GM12878 (cell line): Measurements from ENCODE around the gene GALK2.

Source experiments
- CREB1 ChIP-seq: IDR thresholded peaks from 2 replicates; pipeline ENCODE4 v1.6.1; 2012; ENCODE audit warnings: low read depth, mild to moderate bottlenecking, inconsistent platforms
- CTCF ChIP-seq, 3 experiments: IDR thresholded peaks in 2 of 3; conservative IDR thresholded peaks in 1 of 3; 2 replicates each; pipeline ENCODE4 v1.5.1; 2011; ENCODE audit warnings: low read depth in 3 of 3, low read length in 3 of 3, mild to moderate bottlenecking in 3 of 3, control low read depth in 2 of 3, moderate library complexity in 2 of 3, inconsistent platforms in 1 of 3, mixed read lengths in 1 of 3; ENCODE audit not compliant: control insufficient read depth in 2 of 3, insufficient read depth in 1 of 3; ENCODE audit errors: extremely low read depth in 1 of 3
- E4F1 ChIP-seq: fragments of 450-650 bp; IDR thresholded peaks from 2 replicates; pipeline ENCODE4 v1.6.1; 2018; ENCODE audit warnings: borderline replicate concordance, mild to moderate bottlenecking; ENCODE audit not compliant: partially characterized antibody
- EZH2 ChIP-seq: IDR thresholded peaks from 2 replicates; pipeline ENCODE4 v1.6.1; 2012; ENCODE audit warnings: low read depth, mild to moderate bottlenecking, control low read depth, inconsistent platforms, low read length, borderline replicate concordance; ENCODE audit not compliant: control insufficient read depth
- TCF3 ChIP-seq: IDR thresholded peaks from 2 replicates; pipeline ENCODE4 v1.6.1; 2012; ENCODE audit warnings: low read depth, mild to moderate bottlenecking, low read length, borderline replicate concordance; ENCODE audit not compliant: insufficient read depth
- ZZZ3 ChIP-seq: IDR thresholded peaks from 2 replicates; pipeline ENCODE4 v1.6.1; 2011; ENCODE audit warnings: low read depth; ENCODE audit not compliant: control insufficient read depth, insufficient read length

- TF ChIP-seq CTCF (IDR thresholded peaks at IDR 0.05 in 2 of 3, conservative IDR thresholded peaks at IDR 0.05 in 1 of 3; ENCODE audit: control insufficient read depth in 2 of 3, extremely low read depth in 1 of 3, insufficient read depth in 1 of 3, low read depth in 3 of 3, low read length in 3 of 3) = no peak
- no peak for TF ChIP-seq EZH2
- no peak for TF ChIP-seq E4F1
- TF ChIP-seq CREB1 = no peak
- TF ChIP-seq TCF3 = no peak
- TF ChIP-seq ZZZ3 = no peak
Observed at GRCh38 chr15:49188933-49189332, 18.9 kb downstream of the GALK2 start.
